Thoracic aorta (tissue), 2 donors: ENCODE measurements around the gene APBA3. TPM values are rescaled to one million over a fixed set of nuclear protein-coding genes. Genes with fewer than 3 reads are reported as not detected.

Source experiments
- ATAC-seq: fragments of 150-250 bp; one replicate; pipeline ENCODE4 v1.8.0; 2017; ENCODE audit warnings: low read depth; ENCODE audit not compliant: insufficient number of reproducible peaks, low FRiP score
- DNase-seq: peaks from one replicate; pipeline ENCODE4 v3.0.0-alpha.2; 2020; ENCODE audit warnings: low spot score
- H3K27ac ChIP-seq, 2 donors: fragments of 200-600 bp; sonication (generic); 1 replicate in 1 of 2; 2 replicates in 1 of 2; pipeline ENCODE4 v1.5.1; 2016; ENCODE audit warnings: mild to moderate bottlenecking in 2 of 2, moderate library complexity in 2 of 2
- H3K27me3 ChIP-seq: fragments of 200-600 bp; sonication (generic); replicated peaks from 2 replicates; pipeline ENCODE4 v1.6.0; 2016; ENCODE audit warnings: mild to moderate bottlenecking; ENCODE audit not compliant: insufficient read depth
- H3K36me3 ChIP-seq: fragments of 200-600 bp; sonication (generic); one replicate; pipeline ENCODE4 v1.5.1; 2016
- H3K4me1 ChIP-seq, 2 donors: fragments of 200-600 bp; sonication (generic); 1 replicate in 1 of 2; 2 replicates in 1 of 2; pipeline versions ENCODE4 v1.5.1 to v1.6.0; 2016; ENCODE audit warnings: low read depth in 2 of 2, mild to moderate bottlenecking in 1 of 2; ENCODE audit not compliant: control insufficient read depth in 1 of 2
- H3K4me3 ChIP-seq: fragments of 200-600 bp; sonication (generic); 2 replicates; pipeline ENCODE4 v1.5.1; 2016; ENCODE audit warnings: mild to moderate bottlenecking
- H3K9me3 ChIP-seq: fragments of 200-600 bp; sonication (generic); 2 replicates; pipeline ENCODE4 v1.5.1; 2016
- total RNA-seq, 2 donors: library from RNA; depleted of rRNA; stranded (reverse); fragments of >200 nt; gene quantifications; one replicate each; pipeline versions ENCODE4 v1.1.0 to v1.2.3, GENCODE V29; 2016
- TF ChIP-seq, protein P1 (sequence below): fragments of 200-600 bp; sonication (generic); IDR thresholded peaks from one replicate; pipeline ENCODE4 v1.5.1; 2019; ENCODE audit warnings: antibody characterized with exemption

Gene APBA3
- total RNA-seq, 2 donors from 2014 or later, result 17.4 to 26.8 TPM

DNA sequence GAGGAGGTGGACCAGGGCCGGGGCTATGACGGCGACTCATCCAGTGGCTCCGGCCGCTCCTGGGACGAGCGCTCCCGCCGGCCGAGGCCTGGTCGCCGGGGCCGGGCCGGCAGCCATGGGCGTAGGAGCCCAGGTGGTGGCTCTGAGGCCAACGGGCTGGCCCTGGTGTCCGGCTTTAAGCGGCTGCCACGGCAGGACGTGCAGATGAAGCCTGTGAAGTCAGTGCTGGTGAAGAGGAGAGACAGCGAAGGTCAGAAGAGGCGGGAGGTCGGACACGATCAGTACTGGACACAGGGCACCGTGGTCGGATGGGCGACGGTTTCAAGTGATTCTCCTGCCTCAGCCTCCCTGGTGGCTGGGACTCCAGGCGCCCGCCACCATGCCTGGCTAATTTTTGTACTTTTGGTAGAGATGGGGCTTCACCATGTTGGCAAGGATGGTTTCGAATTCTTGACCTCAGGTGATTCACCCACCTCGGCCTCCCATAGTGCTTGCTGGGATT, 31.0 kb downstream of the APBA3 start:
- no peak for DNase-seq
- H3K4me1 ChIP-seq, result no peaks in the 10 kb centered on the region
- no peak overlapping the region for H3K4me3 ChIP-seq
- H3K27me3 ChIP-seq, result no peaks in the 10 kb centered on the region
- H3K9me3 ChIP-seq, result no peaks in the 10 kb centered on the region
- ATAC-seq, result no peak
- TF ChIP-seq, protein P1, sequence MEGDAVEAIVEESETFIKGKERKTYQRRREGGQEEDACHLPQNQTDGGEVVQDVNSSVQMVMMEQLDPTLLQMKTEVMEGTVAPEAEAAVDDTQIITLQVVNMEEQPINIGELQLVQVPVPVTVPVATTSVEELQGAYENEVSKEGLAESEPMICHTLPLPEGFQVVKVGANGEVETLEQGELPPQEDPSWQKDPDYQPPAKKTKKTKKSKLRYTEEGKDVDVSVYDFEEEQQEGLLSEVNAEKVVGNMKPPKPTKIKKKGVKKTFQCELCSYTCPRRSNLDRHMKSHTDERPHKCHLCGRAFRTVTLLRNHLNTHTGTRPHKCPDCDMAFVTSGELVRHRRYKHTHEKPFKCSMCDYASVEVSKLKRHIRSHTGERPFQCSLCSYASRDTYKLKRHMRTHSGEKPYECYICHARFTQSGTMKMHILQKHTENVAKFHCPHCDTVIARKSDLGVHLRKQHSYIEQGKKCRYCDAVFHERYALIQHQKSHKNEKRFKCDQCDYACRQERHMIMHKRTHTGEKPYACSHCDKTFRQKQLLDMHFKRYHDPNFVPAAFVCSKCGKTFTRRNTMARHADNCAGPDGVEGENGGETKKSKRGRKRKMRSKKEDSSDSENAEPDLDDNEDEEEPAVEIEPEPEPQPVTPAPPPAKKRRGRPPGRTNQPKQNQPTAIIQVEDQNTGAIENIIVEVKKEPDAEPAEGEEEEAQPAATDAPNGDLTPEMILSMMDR, result no peak
- no peaks in the 10 kb centered on the region for H3K36me3 ChIP-seq
- no peak overlapping the region for H3K27ac ChIP-seq

DNA sequence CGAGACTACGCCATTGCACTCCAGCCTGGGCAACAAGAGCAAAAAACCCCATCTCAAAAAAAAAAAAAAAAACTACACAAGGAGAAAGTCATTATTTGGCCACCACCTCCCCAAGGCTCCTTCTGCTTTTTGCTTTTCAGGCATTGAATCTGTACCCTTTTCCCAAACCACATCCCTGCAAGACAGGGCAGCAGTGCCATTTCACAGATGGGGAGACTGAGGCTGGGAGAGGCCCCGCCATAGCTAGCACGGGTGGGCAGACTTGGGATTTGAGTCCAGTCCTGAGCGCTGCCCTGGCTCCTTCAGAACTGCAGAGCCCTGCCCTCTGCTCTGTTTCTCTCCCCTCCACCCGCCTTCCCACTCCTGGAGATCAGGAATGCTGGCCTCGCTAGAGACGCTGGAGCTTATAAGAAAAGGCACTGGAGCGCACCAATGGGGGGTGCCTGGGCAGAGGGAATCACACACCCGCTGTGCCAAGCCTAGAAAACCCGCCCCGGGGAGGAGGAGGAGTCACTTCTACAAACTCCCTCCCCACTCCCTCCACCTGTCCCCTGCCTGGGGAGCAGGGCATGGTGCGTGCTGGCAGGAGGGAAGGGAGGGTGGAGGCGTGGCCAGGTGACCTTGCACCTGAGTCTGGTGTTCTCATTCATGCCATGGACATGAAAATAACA, 35.7 kb downstream of the APBA3 start:
- DNase-seq (no peak), ATAC-seq (no peak)
- H3K4me3 ChIP-seq, result no peak overlapping the region
- no peak overlapping the region for H3K27ac ChIP-seq
- H3K9me3 ChIP-seq, result no peaks in the 10 kb centered on the region
- peaks cover 9% of the 10 kb centered on the region for H3K27me3 ChIP-seq
- peaks cover 4 to 13% of the 10 kb centered on the region in 2 donors for H3K4me1 ChIP-seq
- H3K36me3 ChIP-seq, result no peaks in the 10 kb centered on the region
- TF ChIP-seq, protein P1, result no peak

DNA sequence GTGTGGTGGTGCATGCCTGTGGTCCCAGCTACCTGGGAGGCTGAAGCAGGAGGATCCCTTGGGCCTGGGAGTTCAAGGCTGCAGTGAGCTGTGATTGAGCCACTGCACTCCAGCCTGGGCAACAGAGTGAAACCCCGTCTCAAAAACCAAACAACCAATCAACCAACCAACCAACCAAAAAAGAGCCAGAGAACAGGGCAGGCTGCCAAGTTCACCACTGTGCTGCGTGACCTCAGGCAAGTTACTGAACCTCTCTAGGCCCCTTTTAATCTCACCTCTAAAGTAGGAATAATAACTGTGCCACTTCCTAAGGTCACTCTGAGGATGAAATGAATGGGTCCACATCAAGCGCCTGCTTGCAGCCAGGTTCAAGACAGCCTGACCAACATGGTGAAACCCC, 36.4 kb downstream of the APBA3 start:
- DNase-seq (no peak), ATAC-seq (no peak)
- no peaks in the 10 kb centered on the region for H3K36me3 ChIP-seq
- TF ChIP-seq, protein P1, result no peak
- no peak overlapping the region for H3K4me3 ChIP-seq
- no peak overlapping the region for H3K27ac ChIP-seq
- peaks cover 16% of the 10 kb centered on the region for H3K27me3 ChIP-seq
- H3K4me1 ChIP-seq, result peaks cover 4 to 13% of the 10 kb centered on the region in 2 donors
- H3K9me3 ChIP-seq, result no peaks in the 10 kb centered on the region

DNA sequence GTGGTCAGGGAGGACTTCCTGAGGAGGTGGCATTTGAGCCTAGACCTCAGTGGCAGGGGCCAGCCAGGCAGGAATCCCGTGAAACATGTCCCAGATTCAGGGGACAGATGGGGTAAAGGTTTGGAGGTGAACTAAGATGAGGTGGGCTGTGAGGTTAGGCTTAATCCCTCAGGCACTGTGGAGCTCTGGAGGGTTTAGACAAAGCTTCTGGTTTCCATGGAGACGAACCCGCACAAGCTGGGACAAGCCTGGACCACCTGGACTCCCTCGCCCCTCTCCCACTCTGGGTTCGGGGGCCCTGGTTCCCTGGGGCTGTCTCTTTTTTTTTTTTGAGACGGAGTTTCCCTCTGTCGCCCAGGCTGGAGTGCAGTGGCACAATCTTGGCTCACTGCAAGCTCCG, 37.6 kb downstream of the APBA3 start:
- TF ChIP-seq, protein P1, result no peak
- peaks cover 4 to 16% of the 10 kb centered on the region in 2 donors for H3K4me1 ChIP-seq
- H3K36me3 ChIP-seq, result no peaks in the 10 kb centered on the region
- peaks cover 16% of the 10 kb centered on the region for H3K27me3 ChIP-seq
- H3K9me3 ChIP-seq, result no peaks in the 10 kb centered on the region
- no peak overlapping the region for H3K27ac ChIP-seq
- no peak for DNase-seq
- no peak overlapping the region for H3K4me3 ChIP-seq
- ATAC-seq, result no peak

DNA sequence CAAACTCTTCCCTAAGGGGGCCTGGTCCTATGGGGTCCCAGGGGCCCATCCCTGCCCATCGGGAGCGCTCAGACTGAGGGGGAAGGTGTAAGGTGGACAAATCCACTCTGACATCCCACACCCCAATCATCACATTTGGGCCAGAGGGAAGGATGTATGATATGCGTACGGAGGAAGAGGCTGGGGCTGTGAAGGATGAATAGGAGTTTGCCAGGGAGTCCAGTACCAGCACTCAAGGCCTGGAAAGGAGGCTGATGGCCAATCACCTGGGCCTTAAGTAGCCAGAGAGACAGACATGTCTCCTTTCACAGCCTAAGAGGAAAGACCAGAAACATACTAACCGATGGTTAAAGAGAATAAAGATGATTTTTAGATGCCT, 38.4 kb downstream of the APBA3 start:
- DNase-seq (no peak), ATAC-seq (no peak)
- no peak overlapping the region for H3K4me3 ChIP-seq
- TF ChIP-seq, protein P1, result no peak
- H3K27me3 ChIP-seq, result peaks cover 16% of the 10 kb centered on the region
- H3K36me3 ChIP-seq, result no peaks in the 10 kb centered on the region
- no peak overlapping the region for H3K27ac ChIP-seq
- H3K9me3 ChIP-seq, result no peaks in the 10 kb centered on the region
- peaks cover 4 to 21% of the 10 kb centered on the region in 2 donors for H3K4me1 ChIP-seq
